HL-60 (cell line): Measurements from ENCODE around the gene ZMAT5.

Source experiments
- DNase-seq, 2 experiments: peaks; one replicate each; pipeline ENCODE4 v3.0.0-alpha.2; 2010 to 2020; ENCODE audit warnings: low read depth in 1 of 2, low spot score in 1 of 2
- H3K27ac ChIP-seq: fragments of 250-450 bp; sonication (Bioruptor Pico); replicated peaks from 2 replicates; pipeline ENCODE4 v1.5.1; 2020; ENCODE audit warnings: mild to moderate bottlenecking, moderate library complexity
- H3K27me3 ChIP-seq: fragments of 250-450 bp; sonication (Bioruptor Pico); 2 replicates; pipeline ENCODE4 v1.5.1; 2021; ENCODE audit warnings: mild to moderate bottlenecking, moderate library complexity; ENCODE audit not compliant: insufficient read depth, poor library complexity, severe bottlenecking
- H3K4me3 ChIP-seq: replicated peaks from 2 replicates; pipeline ENCODE4 v1.5.1; 2011; ENCODE audit warnings: mild to moderate bottlenecking, control low read depth, low read length; ENCODE audit not compliant: insufficient read depth
- CTCF ChIP-seq: IDR thresholded peaks from one replicate; pipeline ENCODE4 v1.5.1; 2011; ENCODE audit warnings: low read length, control low read depth, inconsistent platforms; ENCODE audit not compliant: insufficient read depth
- GABPA ChIP-seq: IDR thresholded peaks from 2 replicates; pipeline ENCODE4 v1.6.1; 2012; ENCODE audit warnings: low read depth
- POLR2AphosphoS5 ChIP-seq: IDR thresholded peaks from 2 replicates; pipeline ENCODE4 v1.6.1; 2012; ENCODE audit warnings: low read depth
- REST ChIP-seq: IDR thresholded peaks from 2 replicates; pipeline ENCODE4 v1.6.1; 2012; ENCODE audit warnings: low read depth; ENCODE audit not compliant: insufficient replicate concordance
- SPI1 ChIP-seq: IDR thresholded peaks from 2 replicates; pipeline ENCODE4 v1.6.1; 2012; ENCODE audit warnings: low read depth, mild to moderate bottlenecking, borderline replicate concordance

The ZMAT5 gene

GRCh38 chr22:29737251-29738117 is 29.3 kb downstream of the ZMAT5 start:
- no peak overlapping the region for H3K4me3 ChIP-seq
- no peak overlapping the region for H3K27ac ChIP-seq
- DNase-seq, result no peak
- no peaks in the 10 kb centered on the region for H3K27me3 ChIP-seq
- no peak for TF ChIP-seq POLR2AphosphoS5
- no peak for TF ChIP-seq SPI1
- no peak for TF ChIP-seq REST
- no peak for TF ChIP-seq GABPA
- TF ChIP-seq CTCF, result no peak

GRCh38 chr22:29735416-29735815 is 31.4 kb downstream of the ZMAT5 start:
- DNase-seq, result no peak
- TF ChIP-seq CTCF (no peak), POLR2AphosphoS5 (no peak), GABPA (no peak), SPI1 (no peak), REST (no peak)
- Histone ChIP-seq H3K27ac (no peak overlapping the region), H3K4me3 (no peak overlapping the region), H3K27me3 (no peaks in the 10 kb centered on the region)

- H3K4me3 ChIP-seq, result no peak overlapping the region
- TF ChIP-seq SPI1, result no peak
- TF ChIP-seq REST, result no peak
- TF ChIP-seq GABPA, result no peak
- no peak for TF ChIP-seq POLR2AphosphoS5
- no peak for TF ChIP-seq CTCF
- H3K27me3 ChIP-seq, result no peaks in the 10 kb centered on the region
- DNase-seq, result no peak
- H3K27ac ChIP-seq, result no peak overlapping the region
These were observed 32.0 kb downstream of the ZMAT5 start for GRCh38 chr22:29734838-29735237.
